ENCODE data around the gene MYOD1.

MYOD1 gene

GRCh38 chr11:17771415-17771814 lies 52.0 kb downstream of the MYOD1 start:
- DNase-seq (ENCODE audit: low read depth): no peak

All from fibroblast of the conjunctiva (primary cell).